HepG2 (cell line): ENCODE results near the gene PRSS22.

ENCODE experiments used
- SRF ChIP-seq: IDR thresholded peaks from 2 replicates; pipeline ENCODE4 v1.6.1; 2011; ENCODE audit warnings: mild to moderate bottlenecking, low read depth, low read length, moderate library complexity
- ZNF180 ChIP-seq: sonication (generic); formaldehyde crosslinking; IDR thresholded peaks from 2 replicates; pipeline ENCODE4 v1.4.0; 2020; ENCODE audit warnings: low read depth, missing genetic modification reagents, borderline replicate concordance

DNA sequence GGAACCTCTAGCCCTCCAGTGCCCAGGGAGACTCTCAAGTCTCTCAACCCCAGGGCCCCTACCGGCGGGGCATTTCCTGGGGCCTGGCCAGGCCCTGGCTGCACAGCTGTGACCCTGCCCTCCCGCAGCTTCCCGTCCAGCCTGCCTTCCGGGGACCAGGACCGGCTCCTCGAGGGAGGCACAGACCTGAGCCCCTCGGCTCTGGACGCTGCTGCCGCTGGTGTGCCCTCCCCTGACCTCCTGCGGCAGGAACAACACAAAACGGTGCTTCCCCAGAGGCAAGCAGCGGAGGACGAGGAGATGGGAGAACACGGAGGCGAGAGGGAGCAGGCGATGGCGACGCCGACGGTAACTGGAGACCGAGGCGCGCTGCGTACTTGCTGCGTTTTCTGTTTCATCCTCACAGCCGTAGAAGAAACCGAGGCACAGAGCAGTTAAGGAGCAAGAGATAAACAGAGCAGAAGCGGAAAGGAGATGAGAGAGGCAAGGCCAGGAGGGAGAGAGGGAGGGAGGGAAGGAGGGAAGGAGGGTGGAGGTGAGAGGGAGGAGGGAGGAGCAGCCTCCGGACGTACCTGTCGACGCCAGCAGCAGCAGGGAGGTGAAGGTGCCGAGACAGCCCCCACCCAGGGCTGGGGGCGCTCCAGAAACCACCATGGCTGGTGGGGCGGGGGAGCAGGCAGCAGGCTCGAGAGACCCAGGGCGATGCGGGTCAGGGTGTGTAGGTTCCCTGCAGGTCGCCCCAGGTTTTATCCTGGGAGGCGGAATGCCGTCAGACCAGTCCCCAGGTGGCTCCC, at the start of gene PRSS22:
- no peak for TF ChIP-seq SRF
- TF ChIP-seq ZNF180 (CRISPR knock-in tag): no peak
